ENCODE measurements around the gene FAM32A. TPM values are rescaled to one million over a fixed set of nuclear protein-coding genes. Genes with fewer than 3 reads are reported as not detected.

The FAM32A gene
- polyA plus RNA-seq, 4 donors = 82.3 to 205 (median 151) TPM

- Histone ChIP-seq H3K27me3 (ENCODE audit: control insufficient read depth in 3 of 3, insufficient read depth in 3 of 3, low read length in 3 of 3) (no peaks in the 10 kb centered on the region), H3K4me1 (ENCODE audit: control insufficient read depth in 3 of 3, insufficient read depth in 2 of 3, low read depth in 1 of 3, low read length in 2 of 3) (no peaks in the 10 kb centered on the region), H3K27ac (ENCODE audit: low read depth in 1 of 3, low read length in 2 of 3) (no peak overlapping the region), H3K4me3 (ENCODE audit: low read depth in 1 of 3, low read length in 3 of 3) (no peak overlapping the region), H3K36me3 (ENCODE audit: control insufficient read depth in 3 of 3, insufficient read depth in 2 of 3, low read depth in 1 of 3, low read length in 3 of 3) (peaks cover 9 to 85% (median 56%) of the 10 kb centered on the region in 3 donors), H3K9me3 (ENCODE audit: control insufficient read depth in 2 of 2, insufficient read depth in 1 of 2, low read depth in 1 of 2, low read length in 1 of 2) (peaks cover 0 to 8% of the 10 kb centered on the region in 2 donors)
- FAIRE-seq (no peak), DNase-seq (no peak)
- 88 to 94% (median 91%) methylated on average over 30 to 33 of the region's 33 CpGs for WGBS, 3 donors
Observed at GRCh38 chr19:16226878-16227836, 41.9 kb downstream of the FAM32A start.

GRCh38 chr19:16227837-16228636, 42.8 kb downstream of the FAM32A start:
- H3K27ac ChIP-seq (ENCODE audit: low read depth in 1 of 3, low read length in 2 of 3) = no peak overlapping the region
- FAIRE-seq (no peak), DNase-seq (no peak)
- H3K4me3 ChIP-seq (ENCODE audit: low read depth in 1 of 3, low read length in 3 of 3) = no peak overlapping the region
- H3K4me1 ChIP-seq (ENCODE audit: control insufficient read depth in 3 of 3, insufficient read depth in 2 of 3, low read depth in 1 of 3, low read length in 2 of 3) = no peaks in the 10 kb centered on the region
- WGBS, 3 donors = 87 to 92% (median 92%) methylated on average over 20 to 21 of the region's 21 CpGs
- peaks cover 0 to under 1% of the 10 kb centered on the region in 2 donors for H3K9me3 ChIP-seq (ENCODE audit: control insufficient read depth in 2 of 2, insufficient read depth in 1 of 2, low read depth in 1 of 2, low read length in 1 of 2)
- no peaks in the 10 kb centered on the region for H3K27me3 ChIP-seq (ENCODE audit: control insufficient read depth in 3 of 3, insufficient read depth in 3 of 3, low read length in 3 of 3)
- peaks cover 9 to 91% (median 55%) of the 10 kb centered on the region in 3 donors for H3K36me3 ChIP-seq (ENCODE audit: control insufficient read depth in 3 of 3, insufficient read depth in 2 of 3, low read depth in 1 of 3, low read length in 3 of 3)

- Histone ChIP-seq H3K4me3 (ENCODE audit: low read depth in 1 of 3, low read length in 3 of 3) (no peak overlapping the region), H3K27ac (ENCODE audit: low read depth in 1 of 3, low read length in 2 of 3) (no peak overlapping the region), H3K9me3 (ENCODE audit: control insufficient read depth in 2 of 2, insufficient read depth in 1 of 2, low read depth in 1 of 2, low read length in 1 of 2) (no peaks in the 10 kb centered on the region), H3K4me1 (ENCODE audit: control insufficient read depth in 3 of 3, insufficient read depth in 2 of 3, low read depth in 1 of 3, low read length in 2 of 3) (no peaks in the 10 kb centered on the region), H3K27me3 (ENCODE audit: control insufficient read depth in 3 of 3, insufficient read depth in 3 of 3, low read length in 3 of 3) (no peaks in the 10 kb centered on the region), H3K36me3 (ENCODE audit: control insufficient read depth in 3 of 3, insufficient read depth in 2 of 3, low read depth in 1 of 3, low read length in 3 of 3) (peaks cover 12 to 91% (median 55%) of the 10 kb centered on the region in 3 donors)
- WGBS, 3 donors = 86 to 91% (median 88%) methylated on average over 19 to 21 of the region's 21 CpGs
- DNase-seq = no peak
- FAIRE-seq = no peak
Observed at GRCh38 chr19:16228637-16229321, 43.6 kb downstream of the FAM32A start.

- peaks cover 12 to 91% (median 52%) of the 10 kb centered on the region in 3 donors for H3K36me3 ChIP-seq (ENCODE audit: control insufficient read depth in 3 of 3, insufficient read depth in 2 of 3, low read depth in 1 of 3, low read length in 3 of 3)
- H3K27ac ChIP-seq (ENCODE audit: low read depth in 1 of 3, low read length in 2 of 3) = no peak overlapping the region
- DNase-seq (no peak), FAIRE-seq (no peak)
- WGBS, 3 donors = 95 to 97% (median 96%) methylated on average over 9 of the region's 9 CpGs
- H3K9me3 ChIP-seq (ENCODE audit: control insufficient read depth in 2 of 2, insufficient read depth in 1 of 2, low read depth in 1 of 2, low read length in 1 of 2) = no peaks in the 10 kb centered on the region
- no peaks in the 10 kb centered on the region for H3K4me1 ChIP-seq (ENCODE audit: control insufficient read depth in 3 of 3, insufficient read depth in 2 of 3, low read depth in 1 of 3, low read length in 2 of 3)
- H3K4me3 ChIP-seq (ENCODE audit: low read depth in 1 of 3, low read length in 3 of 3) = no peak overlapping the region
- H3K27me3 ChIP-seq (ENCODE audit: control insufficient read depth in 3 of 3, insufficient read depth in 3 of 3, low read length in 3 of 3) = no peaks in the 10 kb centered on the region
Observed at GRCh38 chr19:16229322-16229641, 44.1 kb downstream of the FAM32A start.

- Histone ChIP-seq H3K4me3 (ENCODE audit: low read depth in 1 of 3, low read length in 3 of 3) (no peak overlapping the region), H3K27ac (ENCODE audit: low read depth in 1 of 3, low read length in 2 of 3) (no peak overlapping the region), H3K27me3 (ENCODE audit: control insufficient read depth in 3 of 3, insufficient read depth in 3 of 3, low read length in 3 of 3) (no peaks in the 10 kb centered on the region), H3K9me3 (ENCODE audit: control insufficient read depth in 2 of 2, insufficient read depth in 1 of 2, low read depth in 1 of 2, low read length in 1 of 2) (peaks cover 0 to 5% of the 10 kb centered on the region in 2 donors), H3K36me3 (ENCODE audit: control insufficient read depth in 3 of 3, insufficient read depth in 2 of 3, low read depth in 1 of 3, low read length in 3 of 3) (peaks cover 12 to 86% (median 37%) of the 10 kb centered on the region in 3 donors), H3K4me1 (ENCODE audit: control insufficient read depth in 3 of 3, insufficient read depth in 2 of 3, low read depth in 1 of 3, low read length in 2 of 3) (no peaks in the 10 kb centered on the region)
- DNase-seq (no peak), FAIRE-seq (no peak)
- WGBS, 3 donors = 95 to 98% (median 95%) methylated on average over 16 of the region's 16 CpGs
Observed at GRCh38 chr19:16232127-16232526, 46.9 kb downstream of the FAM32A start.

- DNase-seq = no peak
- peaks cover 0 to 5% of the 10 kb centered on the region in 2 donors for H3K9me3 ChIP-seq (ENCODE audit: control insufficient read depth in 2 of 2, insufficient read depth in 1 of 2, low read depth in 1 of 2, low read length in 1 of 2)
Observed at GRCh38 chr19:16232568-16232967, 47.4 kb downstream of the FAM32A start.

GRCh38 chr19:16233081-16233776, 48.0 kb downstream of the FAM32A start:
- no peak for FAIRE-seq
- no peaks in the 10 kb centered on the region for H3K4me1 ChIP-seq (ENCODE audit: control insufficient read depth in 3 of 3, insufficient read depth in 2 of 3, low read depth in 1 of 3, low read length in 2 of 3)
- H3K36me3 ChIP-seq (ENCODE audit: control insufficient read depth in 3 of 3, insufficient read depth in 2 of 3, low read depth in 1 of 3, low read length in 3 of 3) = peaks cover 9 to 76% (median 27%) of the 10 kb centered on the region in 3 donors
- 96 to 97% (median 97%) methylated on average over 19 of the region's 19 CpGs for WGBS, 3 donors
- DNase-seq = no peak
- H3K27me3 ChIP-seq (ENCODE audit: control insufficient read depth in 3 of 3, insufficient read depth in 3 of 3, low read length in 3 of 3) = no peaks in the 10 kb centered on the region
- no peak overlapping the region for H3K4me3 ChIP-seq (ENCODE audit: low read depth in 1 of 3, low read length in 3 of 3)
- no peak overlapping the region for H3K27ac ChIP-seq (ENCODE audit: low read depth in 1 of 3, low read length in 2 of 3)
- H3K9me3 ChIP-seq (ENCODE audit: control insufficient read depth in 2 of 2, insufficient read depth in 1 of 2, low read depth in 1 of 2, low read length in 1 of 2) = peaks cover 0 to 5% of the 10 kb centered on the region in 2 donors

More at GRCh38 chr19:16232568-16232967, 47.4 kb downstream of the FAM32A start:
- no peaks in the 10 kb centered on the region for H3K27me3 ChIP-seq (ENCODE audit: control insufficient read depth in 3 of 3, insufficient read depth in 3 of 3, low read length in 3 of 3)
- no peak overlapping the region for H3K27ac ChIP-seq (ENCODE audit: low read depth in 1 of 3, low read length in 2 of 3)
- peaks cover 11 to 82% (median 33%) of the 10 kb centered on the region in 3 donors for H3K36me3 ChIP-seq (ENCODE audit: control insufficient read depth in 3 of 3, insufficient read depth in 2 of 3, low read depth in 1 of 3, low read length in 3 of 3)
- no peaks in the 10 kb centered on the region for H3K4me1 ChIP-seq (ENCODE audit: control insufficient read depth in 3 of 3, insufficient read depth in 2 of 3, low read depth in 1 of 3, low read length in 2 of 3)
- FAIRE-seq = no peak
- WGBS, 3 donors = 84 to 92% (median 91%) methylated on average over 11 to 13 of the region's 13 CpGs
- H3K4me3 ChIP-seq (ENCODE audit: low read depth in 1 of 3, low read length in 3 of 3) = no peak overlapping the region

Data from small intestine (tissue), 7 donors.